Upper lobe of left lung (tissue), 4 donors: Measurements from ENCODE around the gene UBE2Q2.

Source experiments
- CTCF ChIP-seq, 6 experiments: fragments of 450-650 bp in 4 of 6; fragments of 200-600 bp in 2 of 6; sonication (generic) in 2 of 6; IDR thresholded peaks; one replicate each; pipeline ENCODE4 v1.5.1; 2016 to 2019; ENCODE audit warnings: antibody characterized with exemption in 6 of 6
- EP300 ChIP-seq, 4 donors: sonication (generic); formaldehyde crosslinking; IDR thresholded peaks; one replicate each; pipeline ENCODE4 v1.5.1; 2017; ENCODE audit warnings: antibody characterized with exemption in 4 of 4, control low read depth in 2 of 4
- POLR2A ChIP-seq, 4 donors: fragments of 450-650 bp; IDR thresholded peaks; one replicate each; pipeline ENCODE4 v1.5.1; 2016 to 2017; ENCODE audit warnings: antibody characterized with exemption in 4 of 4, mild to moderate bottlenecking in 2 of 4
- POLR2AphosphoS5 ChIP-seq, 2 donors: sonication (generic); formaldehyde crosslinking; IDR thresholded peaks; one replicate each; pipeline ENCODE4 v1.5.1; 2017; ENCODE audit warnings: antibody characterized with exemption in 2 of 2

- TF ChIP-seq EP300 (IDR thresholded peaks at IDR 0.05) (no peak), CTCF (IDR thresholded peaks at IDR 0.05) (no peak), POLR2A (IDR thresholded peaks at IDR 0.05) (no peak), POLR2AphosphoS5 (IDR thresholded peaks at IDR 0.05) (no peak)
Observed at GRCh38 chr15:75835990-75836958, 7.0 kb upstream of the UBE2Q2 start.
